ENCODE results near the gene CHRNA1. TPM values are rescaled to one million over a fixed set of nuclear protein-coding genes. Genes with fewer than 3 reads are reported as not detected.

CHRNA1 gene
- total and polyA plus RNA-seq, 2 of the 13 experiments (the other 11 are each of a cell fraction or from before 2014, with no cell fraction given), result not detected

DNA sequence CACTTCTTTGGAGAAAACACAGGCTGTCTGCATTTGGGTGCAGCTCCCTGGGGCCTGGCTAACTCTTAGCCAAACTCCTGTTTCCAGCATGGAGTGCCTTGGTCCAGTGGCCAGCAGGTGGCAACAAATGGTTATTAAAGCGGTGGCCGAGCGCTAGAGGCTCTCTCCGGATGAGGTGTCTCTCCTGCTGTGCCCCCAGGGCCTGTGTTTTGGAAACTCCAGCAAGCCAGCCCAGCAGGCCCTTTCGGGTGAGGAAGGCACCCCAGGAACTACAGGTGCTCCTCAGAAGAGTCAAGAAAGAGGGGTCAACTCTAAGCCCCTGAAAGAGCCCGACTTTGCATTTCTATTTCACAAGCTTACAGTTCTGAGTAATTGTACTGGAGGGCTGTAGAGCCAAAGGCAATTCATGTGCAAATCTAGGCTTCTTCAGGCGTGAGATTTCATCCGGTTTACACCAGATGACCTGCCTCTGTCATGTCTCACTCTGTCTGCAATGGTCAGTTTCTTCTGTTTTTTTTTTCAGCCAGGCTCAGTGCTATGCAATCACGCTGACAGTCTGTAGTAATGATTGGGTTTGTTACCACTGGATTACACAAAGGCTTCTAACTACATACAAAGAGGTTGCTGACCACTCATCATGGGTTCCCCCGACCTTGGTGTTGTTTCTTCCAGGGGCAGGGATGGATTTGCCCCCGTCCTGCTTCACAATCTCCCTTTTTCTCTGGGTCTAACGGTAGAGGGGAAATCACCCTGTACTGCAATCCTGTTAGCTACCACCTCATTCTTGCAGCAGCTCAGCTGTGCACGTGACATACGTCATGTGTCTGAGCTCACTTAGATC is 7.6 kb upstream of the CHRNA1 start (continued):
- TF ChIP-seq, protein P1, sequence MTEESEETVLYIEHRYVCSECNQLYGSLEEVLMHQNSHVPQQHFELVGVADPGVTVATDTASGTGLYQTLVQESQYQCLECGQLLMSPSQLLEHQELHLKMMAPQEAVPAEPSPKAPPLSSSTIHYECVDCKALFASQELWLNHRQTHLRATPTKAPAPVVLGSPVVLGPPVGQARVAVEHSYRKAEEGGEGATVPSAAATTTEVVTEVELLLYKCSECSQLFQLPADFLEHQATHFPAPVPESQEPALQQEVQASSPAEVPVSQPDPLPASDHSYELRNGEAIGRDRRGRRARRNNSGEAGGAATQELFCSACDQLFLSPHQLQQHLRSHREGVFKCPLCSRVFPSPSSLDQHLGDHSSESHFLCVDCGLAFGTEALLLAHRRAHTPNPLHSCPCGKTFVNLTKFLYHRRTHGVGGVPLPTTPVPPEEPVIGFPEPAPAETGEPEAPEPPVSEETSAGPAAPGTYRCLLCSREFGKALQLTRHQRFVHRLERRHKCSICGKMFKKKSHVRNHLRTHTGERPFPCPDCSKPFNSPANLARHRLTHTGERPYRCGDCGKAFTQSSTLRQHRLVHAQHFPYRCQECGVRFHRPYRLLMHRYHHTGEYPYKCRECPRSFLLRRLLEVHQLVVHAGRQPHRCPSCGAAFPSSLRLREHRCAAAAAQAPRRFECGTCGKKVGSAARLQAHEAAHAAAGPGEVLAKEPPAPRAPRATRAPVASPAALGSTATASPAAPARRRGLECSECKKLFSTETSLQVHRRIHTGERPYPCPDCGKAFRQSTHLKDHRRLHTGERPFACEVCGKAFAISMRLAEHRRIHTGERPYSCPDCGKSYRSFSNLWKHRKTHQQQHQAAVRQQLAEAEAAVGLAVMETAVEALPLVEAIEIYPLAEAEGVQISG (CRISPR knock-in tag; IDR thresholded peaks at IDR 0.05), result peak; percentile 50; the same call in 1 of the 2 replicates
- TF ChIP-seq RFXAP (CRISPR knock-in tag; IDR thresholded peaks at IDR 0.05; ENCODE audit: borderline replicate concordance), result peak; percentile 41; the same call in 1 of the 2 replicates
- no peak for TF ChIP-seq HNF4G (IDR thresholded peaks at IDR 0.05; ENCODE audit: borderline replicate concordance, low read depth, low read length)
- no peak for TF ChIP-seq HNF4G (CRISPR knock-in tag; IDR thresholded peaks at IDR 0.05; ENCODE audit: borderline replicate concordance, low read depth)
- peak; percentile 29; the same call in 1 of the 2 replicates for TF ChIP-seq HDAC2 (CRISPR knock-in tag; IDR thresholded peaks at IDR 0.05)
- TF ChIP-seq ZNF883 (CRISPR knock-in tag; IDR thresholded peaks at IDR 0.05; ENCODE audit: not compliant biosample characterization), result peak; percentile 35
- TF ChIP-seq MEF2D (CRISPR knock-in tag; IDR thresholded peaks at IDR 0.05), result peak; percentile 41; the same call in 1 of the 2 replicates
- no peak for TF ChIP-seq ZNF703 (CRISPR knock-in tag; IDR thresholded peaks at IDR 0.05; ENCODE audit: borderline replicate concordance)
- TF ChIP-seq STAG1 (CRISPR knock-in tag; IDR thresholded peaks at IDR 0.05), result peak; percentile 93
- TF ChIP-seq ZNF138 (CRISPR knock-in tag; IDR thresholded peaks at IDR 0.05; ENCODE audit: low read depth), result no peak
- TF ChIP-seq MED1 (CRISPR knock-in tag; IDR thresholded peaks at IDR 0.05), result no peak
- TF ChIP-seq ZSCAN22 (CRISPR knock-in tag; IDR thresholded peaks at IDR 0.05), result no peak
- TF ChIP-seq MAZ (IDR thresholded peaks at IDR 0.05; ENCODE audit: borderline replicate concordance, low read depth, low read length), result 0 out of 2 replicates have a peak, but pooled peaks have one; percentile 31
- TF ChIP-seq MAZ (CRISPR knock-in tag; IDR thresholded peaks at IDR 0.05; ENCODE audit: low read depth), result 0 out of 2 replicates have a peak, but pooled peaks have one; percentile 36
- TF ChIP-seq NCOA2 (CRISPR knock-in tag; IDR thresholded peaks at IDR 0.05), result 0 out of 2 replicates have a peak, but pooled peaks have one; percentile 22
- no peak for TF ChIP-seq BRD4 (CRISPR knock-in tag; IDR thresholded peaks at IDR 0.05)
- no peak for TF ChIP-seq ZZZ3 (CRISPR knock-in tag; IDR thresholded peaks at IDR 0.05; ENCODE audit: borderline replicate concordance)
- TF ChIP-seq ZC3H13 (CRISPR knock-in tag; IDR thresholded peaks at IDR 0.05), result no peak
- TF ChIP-seq, protein P2, sequence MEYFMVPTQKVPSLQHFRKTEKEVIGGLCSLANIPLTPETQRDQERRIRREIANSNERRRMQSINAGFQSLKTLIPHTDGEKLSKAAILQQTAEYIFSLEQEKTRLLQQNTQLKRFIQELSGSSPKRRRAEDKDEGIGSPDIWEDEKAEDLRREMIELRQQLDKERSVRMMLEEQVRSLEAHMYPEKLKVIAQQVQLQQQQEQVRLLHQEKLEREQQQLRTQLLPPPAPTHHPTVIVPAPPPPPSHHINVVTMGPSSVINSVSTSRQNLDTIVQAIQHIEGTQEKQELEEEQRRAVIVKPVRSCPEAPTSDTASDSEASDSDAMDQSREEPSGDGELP (IDR thresholded peaks at IDR 0.05; ENCODE audit: borderline replicate concordance, low read depth), result peak; percentile 51; the same call in 1 of the 2 replicates
- TF ChIP-seq, protein P3, sequence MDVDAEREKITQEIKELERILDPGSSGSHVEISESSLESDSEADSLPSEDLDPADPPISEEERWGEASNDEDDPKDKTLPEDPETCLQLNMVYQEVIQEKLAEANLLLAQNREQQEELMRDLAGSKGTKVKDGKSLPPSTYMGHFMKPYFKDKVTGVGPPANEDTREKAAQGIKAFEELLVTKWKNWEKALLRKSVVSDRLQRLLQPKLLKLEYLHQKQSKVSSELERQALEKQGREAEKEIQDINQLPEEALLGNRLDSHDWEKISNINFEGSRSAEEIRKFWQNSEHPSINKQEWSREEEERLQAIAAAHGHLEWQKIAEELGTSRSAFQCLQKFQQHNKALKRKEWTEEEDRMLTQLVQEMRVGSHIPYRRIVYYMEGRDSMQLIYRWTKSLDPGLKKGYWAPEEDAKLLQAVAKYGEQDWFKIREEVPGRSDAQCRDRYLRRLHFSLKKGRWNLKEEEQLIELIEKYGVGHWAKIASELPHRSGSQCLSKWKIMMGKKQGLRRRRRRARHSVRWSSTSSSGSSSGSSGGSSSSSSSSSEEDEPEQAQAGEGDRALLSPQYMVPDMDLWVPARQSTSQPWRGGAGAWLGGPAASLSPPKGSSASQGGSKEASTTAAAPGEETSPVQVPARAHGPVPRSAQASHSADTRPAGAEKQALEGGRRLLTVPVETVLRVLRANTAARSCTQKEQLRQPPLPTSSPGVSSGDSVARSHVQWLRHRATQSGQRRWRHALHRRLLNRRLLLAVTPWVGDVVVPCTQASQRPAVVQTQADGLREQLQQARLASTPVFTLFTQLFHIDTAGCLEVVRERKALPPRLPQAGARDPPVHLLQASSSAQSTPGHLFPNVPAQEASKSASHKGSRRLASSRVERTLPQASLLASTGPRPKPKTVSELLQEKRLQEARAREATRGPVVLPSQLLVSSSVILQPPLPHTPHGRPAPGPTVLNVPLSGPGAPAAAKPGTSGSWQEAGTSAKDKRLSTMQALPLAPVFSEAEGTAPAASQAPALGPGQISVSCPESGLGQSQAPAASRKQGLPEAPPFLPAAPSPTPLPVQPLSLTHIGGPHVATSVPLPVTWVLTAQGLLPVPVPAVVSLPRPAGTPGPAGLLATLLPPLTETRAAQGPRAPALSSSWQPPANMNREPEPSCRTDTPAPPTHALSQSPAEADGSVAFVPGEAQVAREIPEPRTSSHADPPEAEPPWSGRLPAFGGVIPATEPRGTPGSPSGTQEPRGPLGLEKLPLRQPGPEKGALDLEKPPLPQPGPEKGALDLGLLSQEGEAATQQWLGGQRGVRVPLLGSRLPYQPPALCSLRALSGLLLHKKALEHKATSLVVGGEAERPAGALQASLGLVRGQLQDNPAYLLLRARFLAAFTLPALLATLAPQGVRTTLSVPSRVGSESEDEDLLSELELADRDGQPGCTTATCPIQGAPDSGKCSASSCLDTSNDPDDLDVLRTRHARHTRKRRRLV (CRISPR knock-in tag; IDR thresholded peaks at IDR 0.05), result no peak
- TF ChIP-seq SAP130 (CRISPR knock-in tag; IDR thresholded peaks at IDR 0.05; ENCODE audit: low read depth), result 0 out of 2 replicates have a peak, but pooled peaks have one; percentile 19
- no peak for TF ChIP-seq ZNF7 (CRISPR knock-in tag; IDR thresholded peaks at IDR 0.05)
